GM23338 (cell line): Measurements from ENCODE around the gene SMYD3. TPM values are rescaled to one million over a fixed set of nuclear protein-coding genes. Genes with fewer than 3 reads are reported as not detected.

Experiments used
- ATAC-seq: fragments of 200-7000 bp; cut with Tn5 transposase; 3 replicates; pipeline ENCODE4 v1.9.1; 2020
- DNase-seq: peaks from one replicate; pipeline ENCODE4 v3.0.0-alpha.2; 2015; ENCODE audit warnings: low spot score
- H2AFZ ChIP-seq: fragments of 200-600 bp; sonication (generic); 2 replicates; pipeline ENCODE4 v1.8.0; 2016; ENCODE audit warnings: antibody characterized with exemption, mild to moderate bottlenecking, moderate library complexity
- H3F3A ChIP-seq: fragments of 200-600 bp; sonication (generic); replicated peaks from 2 replicates; pipeline ENCODE4 v1.8.0; 2017; ENCODE audit warnings: antibody characterized with exemption, mixed run types, low read depth
- H3K27ac ChIP-seq: fragments of 200-600 bp; sonication (generic); 2 replicates; pipeline ENCODE4 v1.6.1; 2016; ENCODE audit warnings: low read depth
- H3K27me3 ChIP-seq: fragments of 200-600 bp; sonication (generic); 2 replicates; pipeline ENCODE4 v1.8.0; 2016; ENCODE audit warnings: mild to moderate bottlenecking, mixed run types, moderate library complexity; ENCODE audit not compliant: insufficient read depth
- H3K36me3 ChIP-seq: fragments of 200-600 bp; sonication (generic); 2 replicates; pipeline ENCODE4 v1.8.0; 2016; ENCODE audit warnings: mild to moderate bottlenecking; ENCODE audit not compliant: insufficient read depth
- H3K4me1 ChIP-seq: fragments of 200-600 bp; sonication (generic); 2 replicates; pipeline ENCODE4 v1.8.0; 2016; ENCODE audit warnings: mild to moderate bottlenecking, moderate library complexity; ENCODE audit not compliant: insufficient read depth
- H3K4me2 ChIP-seq: fragments of 200-600 bp; sonication (generic); 2 replicates; pipeline ENCODE4 v1.7.1; 2017; ENCODE audit warnings: mixed run types
- H3K4me3 ChIP-seq: fragments of 200-600 bp; sonication (generic); 2 replicates; pipeline ENCODE4 v1.6.1; 2016; ENCODE audit warnings: mixed run types
- H3K79me2 ChIP-seq: fragments of 200-600 bp; sonication (generic); replicated peaks from 2 replicates; pipeline ENCODE4 v1.8.0; 2017; ENCODE audit warnings: mild to moderate bottlenecking; ENCODE audit not compliant: insufficient read depth
- H3K9me2 ChIP-seq: fragments of 200-600 bp; sonication (generic); 2 replicates; pipeline ENCODE4 v1.8.0; 2017; ENCODE audit not compliant: insufficient read depth
- H4K20me1 ChIP-seq: fragments of 200-600 bp; sonication (generic); replicated peaks from 2 replicates; pipeline ENCODE4 v1.8.0; 2017; ENCODE audit warnings: mild to moderate bottlenecking; ENCODE audit not compliant: insufficient read depth
- H3K27ac Mint-ChIP-seq: 2 replicates; pipeline ENCODE4 v1.8.0; 2020; ENCODE audit warnings: inconsistent platforms, mild to moderate bottlenecking, moderate library complexity, mixed read lengths
- H3K27me3 Mint-ChIP-seq: 3 replicates; pipeline ENCODE4 v1.8.0; 2022; ENCODE audit warnings: low read depth, mild to moderate bottlenecking, moderate library complexity, mixed read lengths, inconsistent platforms; ENCODE audit not compliant: insufficient read depth, poor library complexity
- H3K36me3 Mint-ChIP-seq: 3 replicates; pipeline ENCODE4 v1.8.0; 2021; ENCODE audit warnings: low read depth, mild to moderate bottlenecking, inconsistent platforms, moderate library complexity, mixed read lengths
- H3K4me1 Mint-ChIP-seq: 3 replicates; pipeline ENCODE4 v1.8.0; 2020; ENCODE audit warnings: mild to moderate bottlenecking, inconsistent platforms, mixed read lengths
- H3K4me3 Mint-ChIP-seq: 3 replicates; pipeline ENCODE4 v1.8.0; 2021; ENCODE audit warnings: moderate library complexity, mild to moderate bottlenecking, inconsistent platforms, mixed read lengths
- H3K9me3 Mint-ChIP-seq: 3 replicates; pipeline ENCODE4 v1.8.0; 2020; ENCODE audit warnings: moderate library complexity, mild to moderate bottlenecking, inconsistent platforms, mixed read lengths
- CREB1 ChIP-seq: fragments of 250-450 bp; sonication (Bioruptor Pico); IDR thresholded peaks from 2 replicates; pipeline ENCODE4 v1.5.0; 2020; ENCODE audit warnings: low read depth, mild to moderate bottlenecking, moderate library complexity
- CTCF ChIP-seq, 2 experiments: fragments of 200-600 bp in 1 of 2; sonication (generic) in 1 of 2; conservative IDR thresholded peaks; 2 replicates each; pipeline versions ENCODE4 v1.5.1 to v1.6.1; 2016 to 2017; ENCODE audit warnings: antibody characterized with exemption in 2 of 2, low read depth in 2 of 2, mild to moderate bottlenecking in 2 of 2, moderate library complexity in 1 of 2
- ETS1 ChIP-seq: IDR thresholded peaks from 2 replicates; pipeline ENCODE4 v1.6.1; 2016; ENCODE audit warnings: antibody characterized with exemption
- EZH2 ChIP-seq: fragments of 200-600 bp; sonication (generic); IDR thresholded peaks from one replicate; pipeline ENCODE4 v1.8.0; 2017; ENCODE audit warnings: antibody characterized with exemption, mild to moderate bottlenecking, low read depth; ENCODE audit not compliant: unreplicated experiment
- EZH2phosphoT487 ChIP-seq: fragments of 200-600 bp; sonication (generic); IDR thresholded peaks from one replicate; pipeline ENCODE4 v1.8.1; 2018; ENCODE audit warnings: antibody characterized with exemption; ENCODE audit not compliant: unreplicated experiment
- JUNB ChIP-seq: IDR thresholded peaks from one replicate; pipeline ENCODE4 v1.6.1; 2016; ENCODE audit warnings: antibody characterized with exemption; ENCODE audit not compliant: unreplicated experiment
- NANOG ChIP-seq: IDR thresholded peaks from 2 replicates; pipeline ENCODE4 v1.6.1; 2016; ENCODE audit warnings: antibody characterized with exemption, borderline replicate concordance
- REST ChIP-seq: IDR thresholded peaks from one replicate; pipeline ENCODE4 v1.6.1; 2018; ENCODE audit warnings: antibody characterized with exemption; ENCODE audit not compliant: unreplicated experiment
- STAT1 ChIP-seq: IDR thresholded peaks from one replicate; pipeline ENCODE4 v1.6.1; 2016; ENCODE audit warnings: antibody characterized with exemption; ENCODE audit not compliant: unreplicated experiment
- ZNF331 ChIP-seq: fragments of 250-450 bp; sonication (Bioruptor Pico); IDR thresholded peaks from 2 replicates; pipeline ENCODE4 v1.5.0; 2020; ENCODE audit warnings: low read depth, mild to moderate bottlenecking, moderate library complexity
- ZNF462 ChIP-seq: fragments of 250-450 bp; sonication (Bioruptor Pico); IDR thresholded peaks from 2 replicates; pipeline ENCODE4 v1.5.0; 2020; ENCODE audit warnings: mild to moderate bottlenecking, moderate library complexity
- polyA plus RNA-seq: library from polyadenylated mRNA; unstranded; fragments of >200 nt; fragmentation: Nextera tagmentation; extraction: Ambion mirVana; gene quantifications from 2 replicates; pipeline ENCODE4 v1.2.1, GENCODE V29; 2016
- total RNA-seq: library from RNA; depleted of rRNA; stranded (reverse); fragments of >200 nt; shearing (Covaris generic); gene quantifications from 2 replicates; pipeline ENCODE4 v1.2.3, GENCODE V29; 2014

The SMYD3 gene
- total and polyA plus RNA-seq, 2 experiments from 2014 or later, result 31.8 to 34.4 TPM

GRCh38 chr1:246216906-246217305 lies 290.2 kb downstream of the SMYD3 start (continued):
- TF ChIP-seq EZH2phosphoT487, result no peak

- Mint-ChIP-seq H3K27ac (no peak overlapping the region), H3K9me3 (peaks cover 8% of the 10 kb centered on the region; the same call in 2 of the 3 replicates), H3K4me3 (no peak overlapping the region), H3K4me1 (peaks cover 15% of the 10 kb centered on the region; the same call in 2 of the 3 replicates), H3K27me3 (peaks cover 2% of the 10 kb centered on the region), H3K36me3 (peaks cover 9% of the 10 kb centered on the region; the same call in 2 of the 3 replicates)
- Histone ChIP-seq H3K27ac (no peak overlapping the region), H3K27me3 (no peaks in the 10 kb centered on the region), H3K4me2 (no peak overlapping the region), H3K36me3 (0 out of 2 replicates have a peak, but pooled peaks cover under 1% of the 10 kb centered on the region), H3K9me2 (no peaks in the 10 kb centered on the region), H3K4me3 (no peak overlapping the region), H3K79me2 (no peaks in the 10 kb centered on the region), H3F3A (no peaks in the 10 kb centered on the region), H4K20me1 (no peaks in the 10 kb centered on the region), H2AFZ (no peak overlapping the region), H3K4me1 (peaks cover 6% of the 10 kb centered on the region)
- ATAC-seq (no peak), DNase-seq (no peak)
- TF ChIP-seq ZNF462 (CRISPR knock-in tag), result no peak
- no peak for TF ChIP-seq EZH2
- no peak for TF ChIP-seq EZH2phosphoT487
- no peak for TF ChIP-seq NANOG
- no peak for TF ChIP-seq ZNF331 (CRISPR knock-in tag)
- no peak for TF ChIP-seq CTCF (conservative IDR thresholded peaks at IDR 0.05; ENCODE audit: low read depth in 2 of 2)
- TF ChIP-seq JUNB, result no peak
- no peak for TF ChIP-seq STAT1
- no peak for TF ChIP-seq ETS1
- TF ChIP-seq REST, result no peak
- no peak for TF ChIP-seq CREB1 (CRISPR knock-in tag)
These were observed 291.6 kb downstream of the SMYD3 start for GRCh38 chr1:246215510-246215903.
